Endothelial cell of umbilical vein (primary cell): ENCODE data around the gene APCDD1L. TPM values are rescaled to one million over a fixed set of nuclear protein-coding genes. Genes with fewer than 3 reads are reported as not detected.

Experiments
- BruUV-seq: library from RNA; stranded (reverse); fragments of 400-500 nt; replicated peaks from 2 replicates; lab custom pipeline; 2021; lab: Mats Ljungman, UMichigan
- CTCF ChIA-PET: fragments of 300-600, 350-600 bp; sonication (Branson Sonifier 250); formaldehyde crosslinking; loops from one replicate; lab custom pipeline; 2021; ENCODE audit warnings: antibody characterized with exemption, inconsistent platforms; lab: Charles Lee
- POLR2A ChIA-PET: fragments of 300-600, 350-600 bp; sonication (Branson Sonifier 250); formaldehyde crosslinking; loops from one replicate; lab custom pipeline; 2021; ENCODE audit warnings: antibody characterized with exemption, inconsistent platforms; lab: Charles Lee
- DNase-seq: peaks from one replicate; pipeline ENCODE4 v3.0.0-alpha.2; 2011; ENCODE audit warnings: low read depth, low spot score
- FAIRE-seq: peaks from 2 replicates; lab custom pipeline; 2011; peaks lifted over from hg19 to GRCh38; lab: Jason Lieb, UNC
- H2AFZ ChIP-seq: 2 replicates; pipeline ENCODE4 v1.6.0; 2012; ENCODE audit warnings: low read depth, low read length, control low read depth, inconsistent platforms
- H3K27ac ChIP-seq: 2 replicates; pipeline ENCODE4 v1.5.1; 2011; ENCODE audit warnings: low read depth, mild to moderate bottlenecking, control low read depth, low read length, moderate library complexity; ENCODE audit not compliant: insufficient read depth
- H3K27me3 ChIP-seq, 2 experiments: 2 replicates each; pipeline versions ENCODE4 v1.6.0 to v1.6.1; 2011; ENCODE audit warnings: low read length in 2 of 2, mixed read lengths in 1 of 2; ENCODE audit not compliant: control insufficient read depth in 2 of 2, insufficient read depth in 2 of 2
- H3K36me3 ChIP-seq, 2 experiments: 2 replicates in 1 of 2; 3 replicates in 1 of 2; pipeline ENCODE4 v1.5.1; 2011; ENCODE audit warnings: low read length in 2 of 2, mild to moderate bottlenecking in 1 of 2, moderate library complexity in 1 of 2; ENCODE audit not compliant: control insufficient read depth in 2 of 2, insufficient read depth in 2 of 2; ENCODE audit errors: extremely low read depth in 1 of 2
- H3K4me1 ChIP-seq: 3 replicates; pipeline ENCODE4 v1.5.1; 2011; ENCODE audit warnings: mild to moderate bottlenecking, low read length; ENCODE audit not compliant: control insufficient read depth, insufficient read depth; ENCODE audit errors: extremely low read depth
- H3K4me2 ChIP-seq: 2 replicates; pipeline ENCODE4 v1.6.1; 2011; ENCODE audit warnings: low read length, control low read depth, mixed read lengths; ENCODE audit not compliant: insufficient read depth
- H3K4me3 ChIP-seq, 3 experiments: fragments of 200-600 bp in 1 of 3; sonication (generic), shearing (Covaris generic) in 1 of 3; replicated peaks in 1 of 3; 2 replicates each; pipeline ENCODE4 v1.5.1; 2011 to 2016; ENCODE audit warnings: control low read depth in 3 of 3, low read length in 3 of 3, mild to moderate bottlenecking in 2 of 3, inconsistent platforms in 1 of 3, low read depth in 1 of 3, moderate library complexity in 1 of 3; ENCODE audit not compliant: insufficient read depth in 1 of 3
- H3K79me2 ChIP-seq: 2 replicates; pipeline ENCODE4 v1.6.0; 2012; ENCODE audit warnings: low read length, inconsistent platforms; ENCODE audit not compliant: control insufficient read depth, insufficient read depth
- H3K9ac ChIP-seq: replicated peaks from 2 replicates; pipeline ENCODE3; 2011; ENCODE audit warnings: low read length, control low read depth; ENCODE audit not compliant: insufficient read depth; ENCODE audit errors: extremely low read depth
- H3K9me1 ChIP-seq: replicated peaks from 3 replicates; pipeline ENCODE4 v1.6.0; 2011; ENCODE audit warnings: mild to moderate bottlenecking, low read length; ENCODE audit not compliant: control insufficient read depth, insufficient read depth; ENCODE audit errors: extremely low read depth
- H3K9me3 ChIP-seq: replicated peaks from 2 replicates; pipeline ENCODE4 v1.5.1; 2012; ENCODE audit warnings: low read length, inconsistent platforms; ENCODE audit not compliant: control insufficient read depth, insufficient read depth
- H4K20me1 ChIP-seq: replicated peaks from 2 replicates; pipeline ENCODE3; 2011; ENCODE audit warnings: mild to moderate bottlenecking, low read length; ENCODE audit not compliant: control insufficient read depth, insufficient read depth; ENCODE audit errors: extremely low read depth
- EZH2 ChIP-seq: IDR thresholded peaks from 2 replicates; pipeline ENCODE4 v1.6.1; 2012; ENCODE audit warnings: borderline replicate concordance, low read depth, mild to moderate bottlenecking, moderate library complexity, low read length, inconsistent platforms; ENCODE audit not compliant: severe bottlenecking
- FOS ChIP-seq: IDR thresholded peaks from 2 replicates; pipeline ENCODE4 v1.6.1; 2011; ENCODE audit warnings: mild to moderate bottlenecking, low read length, moderate library complexity, borderline replicate concordance; ENCODE audit not compliant: insufficient read depth
- GATA2 ChIP-seq: IDR thresholded peaks from 2 replicates; pipeline ENCODE4 v1.7.0; 2011; ENCODE audit warnings: low read depth, mild to moderate bottlenecking, moderate library complexity, mixed read lengths, low read length; ENCODE audit not compliant: insufficient read length, insufficient read depth
- JUN ChIP-seq: IDR thresholded peaks from 2 replicates; pipeline ENCODE4 v1.6.1; 2011; ENCODE audit warnings: borderline replicate concordance, low read depth; ENCODE audit not compliant: insufficient read length, insufficient read depth
- MYC ChIP-seq: IDR thresholded peaks from one replicate; pipeline ENCODE4 v1.6.1; 2011; ENCODE audit warnings: mild to moderate bottlenecking, low read depth, low read length
- POLR2A ChIP-seq: IDR thresholded peaks from 2 replicates; pipeline ENCODE4 v1.6.1; 2012; ENCODE audit warnings: low read depth, mild to moderate bottlenecking, control low read depth, low read length
- POLR2AphosphoS5 ChIP-seq: IDR thresholded peaks from 2 replicates; pipeline ENCODE4 v1.6.1; 2012; ENCODE audit warnings: low read depth, mild to moderate bottlenecking, control low read depth, low read length, moderate library complexity; ENCODE audit not compliant: insufficient read depth
- dilution Hi-C: fragments of 300-500 bp; cut with MboI; formaldehyde crosslinking; loops from one replicate; pipeline ENCODE4 v1.15.0; 2019; ENCODE audit warnings: low sequenced_read_pairs; ENCODE audit not compliant: extremely low pct_ligation_motif_present
- intact Hi-C: fragments of 100-400 bp; cut with micrococcal nuclease; formaldehyde crosslinking; loops from one replicate; pipeline ENCODE4 v1.10.0; 2022
- polyA plus RNA-seq, 4 experiments: library from polyadenylated mRNA; depleted of rRNA in 3 of 4; stranded (reverse) in 3 of 4; unstranded in 1 of 4; fragments of >200 nt; gene quantifications; 2 replicates each; pipeline versions ENCODE4 v1.2.1 to v1.2.3, GENCODE V29; 2011 to 2012; ENCODE audit warnings: missing spikeins in 1 of 4
- total RNA-seq: library from RNA; stranded (reverse); gene quantifications from 2 replicates; pipeline ENCODE4 v1.2.3, GENCODE V29; 2021
- TF ChIP-seq, protein P1 (sequence below), 2 donors: IDR thresholded peaks; 1 replicate in 1 of 2; 2 replicates in 1 of 2; pipeline ENCODE4 v1.5.1; 2011; ENCODE audit warnings: low read length in 2 of 2, mild to moderate bottlenecking in 2 of 2, moderate library complexity in 2 of 2, control low read depth in 1 of 2, inconsistent platforms in 1 of 2, low read depth in 1 of 2; ENCODE audit not compliant: insufficient read depth in 1 of 2; ENCODE audit errors: extremely low read depth in 1 of 2
- TF ChIP-seq, protein P2 (sequence below): IDR thresholded peaks from 2 replicates; pipeline ENCODE4 v1.6.1; 2011; ENCODE audit not compliant: insufficient read depth, insufficient read length

Gene APCDD1L
- total and polyA plus RNA-seq, 2 donors (not counting 3 experiments of a cell fraction or from before 2014, with no cell fraction given) = 0.17 to 1.4 TPM

DNA sequence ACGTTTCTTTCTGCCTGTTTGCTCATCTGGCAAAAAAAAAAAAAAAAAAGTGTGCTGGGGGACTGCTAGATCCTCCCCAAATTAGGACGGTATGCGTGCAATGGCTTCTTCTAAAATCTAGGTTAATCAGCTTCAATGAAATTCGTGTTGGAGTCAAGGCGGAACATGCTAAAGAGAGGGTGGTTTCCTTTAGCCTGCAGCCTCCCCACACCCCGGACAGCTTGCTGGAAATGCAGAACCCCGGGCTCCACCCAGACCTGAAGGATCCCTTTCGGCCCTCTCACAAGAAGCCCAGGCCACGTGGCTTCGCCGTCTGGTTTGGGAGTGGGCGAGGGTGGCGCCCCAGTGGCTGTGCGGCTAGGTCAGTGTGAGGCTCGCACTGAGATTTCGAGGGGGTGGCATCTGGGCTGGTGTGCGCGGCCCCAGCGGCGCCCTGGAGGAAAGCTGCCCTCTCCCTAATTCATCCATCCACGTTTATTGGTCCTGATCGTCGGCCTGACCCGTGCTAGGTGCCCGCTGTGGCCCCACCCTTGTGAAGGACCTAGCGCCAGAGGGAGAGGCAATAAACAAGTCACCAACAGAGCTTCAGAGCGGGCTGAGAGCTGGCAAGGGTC is 49.0 kb downstream of the APCDD1L start:
- Histone ChIP-seq H3K79me2 (no peaks in the 10 kb centered on the region), H3K9me3 (no peaks in the 10 kb centered on the region), H3K9me1 (no peaks in the 10 kb centered on the region), H4K20me1 (no peaks in the 10 kb centered on the region), H3K4me2 (no peak overlapping the region), H3K4me3 (no peak overlapping the region), H3K27me3 (peaks cover 0 to 5% of the 10 kb centered on the region in 2 experiments), H3K4me1 (no peaks in the 10 kb centered on the region), H3K9ac (no peak overlapping the region), H3K27ac (no peak overlapping the region), H2AFZ (no peak overlapping the region), H3K36me3 (no peaks in the 10 kb centered on the region)
- intact Hi-C loops (no loop called here), dilution Hi-C loops (loop anchor here (25.0 kb wide), 1 partner anchor 229 kb away; the partner anchor contains the start of gene ANKRD60)
- TF ChIP-seq FOS (no peak), EZH2 (no peak), POLR2A (no peak), MYC (no peak), JUN (no peak), GATA2 (no peak), POLR2AphosphoS5 (no peak)
- TF ChIP-seq, protein P1, sequence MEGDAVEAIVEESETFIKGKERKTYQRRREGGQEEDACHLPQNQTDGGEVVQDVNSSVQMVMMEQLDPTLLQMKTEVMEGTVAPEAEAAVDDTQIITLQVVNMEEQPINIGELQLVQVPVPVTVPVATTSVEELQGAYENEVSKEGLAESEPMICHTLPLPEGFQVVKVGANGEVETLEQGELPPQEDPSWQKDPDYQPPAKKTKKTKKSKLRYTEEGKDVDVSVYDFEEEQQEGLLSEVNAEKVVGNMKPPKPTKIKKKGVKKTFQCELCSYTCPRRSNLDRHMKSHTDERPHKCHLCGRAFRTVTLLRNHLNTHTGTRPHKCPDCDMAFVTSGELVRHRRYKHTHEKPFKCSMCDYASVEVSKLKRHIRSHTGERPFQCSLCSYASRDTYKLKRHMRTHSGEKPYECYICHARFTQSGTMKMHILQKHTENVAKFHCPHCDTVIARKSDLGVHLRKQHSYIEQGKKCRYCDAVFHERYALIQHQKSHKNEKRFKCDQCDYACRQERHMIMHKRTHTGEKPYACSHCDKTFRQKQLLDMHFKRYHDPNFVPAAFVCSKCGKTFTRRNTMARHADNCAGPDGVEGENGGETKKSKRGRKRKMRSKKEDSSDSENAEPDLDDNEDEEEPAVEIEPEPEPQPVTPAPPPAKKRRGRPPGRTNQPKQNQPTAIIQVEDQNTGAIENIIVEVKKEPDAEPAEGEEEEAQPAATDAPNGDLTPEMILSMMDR (IDR thresholded peaks at IDR 0.05; ENCODE audit: extremely low read depth in 1 of 2, insufficient read depth in 1 of 2, low read depth in 1 of 2, low read length in 2 of 2) = no peak
- TF ChIP-seq, protein P2, sequence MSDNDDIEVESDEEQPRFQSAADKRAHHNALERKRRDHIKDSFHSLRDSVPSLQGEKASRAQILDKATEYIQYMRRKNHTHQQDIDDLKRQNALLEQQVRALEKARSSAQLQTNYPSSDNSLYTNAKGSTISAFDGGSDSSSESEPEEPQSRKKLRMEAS = no peak
- no peak for FAIRE-seq
- no peak for DNase-seq
- ChIA-PET POLR2A (no interaction called here), CTCF (interaction anchor here (0.6 to 1.6 kb wide), 2 partner anchors 15 to 28 kb away, joined by 3 to 10 read pairs; no protein-coding TSS in a partner anchor)
- BruUV-seq = no TSS peak
